ENCODE measurements around the gene IGF2BP3.

Gene IGF2BP3

DNA sequence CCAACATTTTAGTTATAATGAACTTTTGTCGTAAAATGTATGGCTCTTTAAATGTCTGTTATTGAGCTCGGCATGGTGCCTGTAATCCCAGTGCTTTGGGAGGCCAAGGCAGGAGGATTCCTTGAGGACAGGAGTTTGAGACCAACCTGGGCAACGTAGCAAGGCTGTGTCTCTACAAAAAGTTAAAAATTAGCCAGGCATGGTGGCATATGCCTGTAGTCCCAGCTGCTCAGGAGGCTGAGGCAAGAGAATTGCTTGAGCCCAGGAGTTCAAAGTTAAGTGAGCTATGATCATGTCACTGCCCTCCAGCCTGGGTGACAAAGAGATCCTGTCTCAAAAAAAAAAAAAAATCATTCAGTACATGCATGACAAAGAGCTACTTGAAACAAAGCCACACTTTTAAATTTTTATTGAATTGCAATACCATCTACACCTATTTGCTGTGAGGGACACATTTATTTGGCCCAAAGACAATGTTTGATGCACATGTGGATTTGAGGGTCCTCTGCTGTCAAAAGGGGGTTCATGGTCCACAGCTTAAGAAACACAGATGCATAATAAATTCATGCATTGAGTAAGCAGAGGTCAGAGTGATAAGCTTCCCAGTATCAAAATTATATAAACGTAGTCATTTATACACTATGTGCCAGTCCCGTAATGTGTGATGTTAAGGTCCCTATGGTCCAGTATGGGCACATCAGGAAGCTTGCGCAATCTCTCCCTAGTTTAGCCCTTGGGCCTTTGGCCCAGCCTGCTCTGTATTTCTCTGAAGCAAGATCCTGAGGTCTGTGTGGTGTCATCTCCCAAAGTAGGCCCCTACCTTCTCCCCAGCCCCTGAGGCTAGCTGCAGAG lies 175.5 kb downstream of the IGF2BP3 start:
- TF ChIP-seq, protein P1, sequence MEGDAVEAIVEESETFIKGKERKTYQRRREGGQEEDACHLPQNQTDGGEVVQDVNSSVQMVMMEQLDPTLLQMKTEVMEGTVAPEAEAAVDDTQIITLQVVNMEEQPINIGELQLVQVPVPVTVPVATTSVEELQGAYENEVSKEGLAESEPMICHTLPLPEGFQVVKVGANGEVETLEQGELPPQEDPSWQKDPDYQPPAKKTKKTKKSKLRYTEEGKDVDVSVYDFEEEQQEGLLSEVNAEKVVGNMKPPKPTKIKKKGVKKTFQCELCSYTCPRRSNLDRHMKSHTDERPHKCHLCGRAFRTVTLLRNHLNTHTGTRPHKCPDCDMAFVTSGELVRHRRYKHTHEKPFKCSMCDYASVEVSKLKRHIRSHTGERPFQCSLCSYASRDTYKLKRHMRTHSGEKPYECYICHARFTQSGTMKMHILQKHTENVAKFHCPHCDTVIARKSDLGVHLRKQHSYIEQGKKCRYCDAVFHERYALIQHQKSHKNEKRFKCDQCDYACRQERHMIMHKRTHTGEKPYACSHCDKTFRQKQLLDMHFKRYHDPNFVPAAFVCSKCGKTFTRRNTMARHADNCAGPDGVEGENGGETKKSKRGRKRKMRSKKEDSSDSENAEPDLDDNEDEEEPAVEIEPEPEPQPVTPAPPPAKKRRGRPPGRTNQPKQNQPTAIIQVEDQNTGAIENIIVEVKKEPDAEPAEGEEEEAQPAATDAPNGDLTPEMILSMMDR (IDR thresholded peaks at IDR 0.05; ENCODE audit: control extremely low read depth, extremely low read depth, low read depth, missing control alignments): no peak
- ChIA-PET POLR2A (interaction anchor here (0.6 kb wide), 1 partner anchor 230 kb away, joined by 3 read pairs; no protein-coding TSS in a partner anchor), CTCF (interaction anchor here (1.1 to 11.9 kb wide), 5 partner anchors 14 to 212 kb away, joined by 3 to 132 read pairs (median 4); no protein-coding TSS in a partner anchor)
- DNase-seq (ENCODE audit: extremely low spot score): no peak

DNA sequence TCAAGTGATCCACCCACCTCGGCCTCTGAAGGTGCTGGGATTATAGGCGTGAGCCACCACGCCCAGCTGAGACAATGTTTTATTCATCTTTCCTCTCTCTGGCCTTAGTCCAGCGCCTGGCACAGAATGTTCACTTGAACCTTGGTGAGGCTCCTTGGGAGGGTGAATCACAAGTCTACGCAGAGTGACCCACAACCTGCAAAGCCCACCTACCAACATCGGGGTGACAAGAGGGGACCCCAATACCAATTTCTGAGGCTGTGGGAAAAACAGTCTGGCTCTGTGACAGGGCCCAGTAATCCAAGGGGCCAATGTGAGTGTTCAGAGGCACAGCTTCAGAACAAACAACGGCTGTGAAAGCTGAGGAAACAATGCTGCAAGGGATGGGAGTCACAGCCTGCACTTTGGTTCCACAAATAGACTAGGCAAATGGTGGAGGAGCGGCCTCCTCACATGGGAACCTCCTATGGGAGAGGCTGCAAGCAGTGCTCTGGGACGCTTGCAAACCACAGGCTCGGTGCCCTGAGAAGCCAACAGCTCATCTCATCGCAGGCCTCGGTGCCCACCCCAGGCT lies 176.7 kb downstream of the IGF2BP3 start:
- ChIA-PET POLR2A (no interaction called here), CTCF (interaction anchor here (1.2 to 11.9 kb wide), 4 partner anchors 13 to 64 kb away, joined by 4 to 132 read pairs (median 4); no protein-coding TSS in a partner anchor)
- no peak for DNase-seq (ENCODE audit: extremely low spot score)
- TF ChIP-seq, protein P1 (IDR thresholded peaks at IDR 0.05; ENCODE audit: control extremely low read depth, extremely low read depth, low read depth, missing control alignments): no peak

DNA sequence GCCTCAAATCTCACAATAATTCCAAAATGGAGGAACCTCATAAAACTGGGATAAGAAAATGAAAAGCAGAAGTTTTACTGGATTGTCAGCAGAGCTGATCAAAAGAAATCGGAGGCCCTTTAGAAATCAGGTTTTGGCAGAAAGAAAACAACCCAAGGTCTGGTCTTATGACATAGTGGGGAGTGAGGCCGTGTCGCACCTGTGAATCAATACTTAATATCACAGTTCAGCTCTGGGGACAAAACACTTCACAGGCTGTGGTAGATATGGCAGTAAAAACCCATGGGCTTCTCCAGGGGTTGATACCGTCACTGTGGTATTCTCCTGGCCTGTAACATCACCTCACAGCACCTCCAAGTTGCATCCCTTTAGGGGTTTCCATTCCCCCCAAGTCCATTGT lies 177.7 kb downstream of the IGF2BP3 start:
- no peak for DNase-seq (ENCODE audit: extremely low spot score)
- CTCF ChIA-PET: interaction anchor here (1.1 to 11.9 kb wide), 3 partner anchors 18 to 65 kb away, joined by 3 to 132 read pairs (median 4); no protein-coding TSS in a partner anchor
- TF ChIP-seq, protein P1 (IDR thresholded peaks at IDR 0.05; ENCODE audit: control extremely low read depth, extremely low read depth, low read depth, missing control alignments): no peak
- POLR2A ChIA-PET: no interaction called here

DNA sequence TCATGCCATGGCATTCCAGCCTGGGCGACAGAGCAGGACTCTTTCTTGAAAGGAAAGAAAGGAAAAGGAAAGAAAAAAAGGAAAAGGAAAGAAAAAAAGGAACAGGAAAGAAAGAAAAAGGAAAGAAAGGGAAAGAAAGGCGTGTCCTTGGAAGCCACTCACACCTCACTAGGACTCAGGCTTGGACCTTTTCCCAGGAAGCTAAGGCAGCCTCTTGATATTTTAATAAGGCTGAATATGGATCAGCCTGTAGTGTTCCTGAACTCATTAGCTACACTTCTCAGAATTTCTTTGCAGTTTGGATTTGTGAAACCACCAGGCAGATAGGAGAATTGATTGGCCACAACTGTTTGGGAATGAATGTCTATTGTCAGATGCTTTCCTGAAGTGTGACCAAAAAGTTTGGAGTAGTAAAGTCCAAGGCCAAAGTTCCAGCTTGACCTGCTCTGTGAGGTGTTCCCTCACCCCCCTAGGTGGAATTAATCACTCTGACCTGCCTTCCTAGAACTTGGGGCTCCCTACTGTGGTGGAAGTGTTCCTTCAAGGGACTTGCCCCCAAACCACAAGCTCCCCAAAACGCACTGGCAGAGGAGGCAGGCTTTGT lies 178.2 kb downstream of the IGF2BP3 start:
- ChIA-PET CTCF (interaction anchor here (1.1 to 11.9 kb wide), 3 partner anchors 17 to 66 kb away, joined by 3 to 132 read pairs (median 4); no protein-coding TSS in a partner anchor), POLR2A (no interaction called here)
- TF ChIP-seq, protein P1 (IDR thresholded peaks at IDR 0.05; ENCODE audit: control extremely low read depth, extremely low read depth, low read depth, missing control alignments): no peak
- DNase-seq (ENCODE audit: extremely low spot score): no peak

DNA sequence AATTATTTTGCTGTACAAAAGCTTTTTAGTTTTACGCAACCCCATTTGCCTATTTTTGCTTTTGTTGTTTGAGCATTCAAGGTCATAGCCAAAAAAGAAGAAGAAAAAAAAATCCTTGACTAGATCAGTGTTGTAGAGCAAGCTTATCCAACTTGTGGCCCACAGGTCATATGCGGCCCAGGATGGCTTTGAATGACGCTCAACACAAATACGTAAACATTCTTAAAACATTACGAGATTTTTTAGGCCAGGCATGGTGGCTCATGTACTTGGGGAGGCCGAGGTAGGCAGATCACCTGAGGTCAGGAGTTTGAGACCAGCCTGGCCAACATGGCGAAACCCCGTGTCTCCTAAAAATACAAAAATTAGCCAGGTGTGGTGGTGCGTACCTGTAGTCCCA lies 179.3 kb downstream of the IGF2BP3 start:
- TF ChIP-seq, protein P1 (IDR thresholded peaks at IDR 0.05; ENCODE audit: control extremely low read depth, extremely low read depth, low read depth, missing control alignments): no peak
- POLR2A ChIA-PET: no interaction called here
- CTCF ChIA-PET: interaction anchor here (11.9 kb wide), 1 partner anchor 16 kb away, joined by 132 read pairs; no protein-coding TSS in a partner anchor
- DNase-seq (ENCODE audit: extremely low spot score): no peak

DNA sequence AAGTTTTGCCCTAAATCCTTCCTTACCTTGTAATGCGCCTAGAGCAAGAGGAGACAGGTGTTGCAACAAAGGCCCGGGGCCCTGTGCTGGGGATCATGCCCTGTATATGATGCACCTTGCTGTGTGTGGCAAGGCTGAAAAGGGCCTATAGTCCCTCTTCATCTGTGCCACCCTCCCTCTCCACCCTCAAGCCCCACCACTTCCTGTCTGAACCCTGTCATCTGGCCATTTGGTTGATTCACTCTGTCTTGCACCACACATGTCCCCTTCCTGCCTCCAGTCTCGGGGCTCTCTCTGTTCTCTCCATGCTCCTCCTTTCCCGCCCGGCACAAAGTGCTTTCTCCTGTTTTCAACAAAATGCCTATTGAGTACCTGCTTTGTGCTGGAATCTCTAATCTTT lies 182.7 kb downstream of the IGF2BP3 start:
- CTCF ChIA-PET: interaction anchor here (1.2 to 6.5 kb wide), 3 partner anchors 9 to 31 kb away, joined by 3 to 57 read pairs (median 3); no protein-coding TSS in a partner anchor
- DNase-seq (ENCODE audit: extremely low spot score): no peak
- TF ChIP-seq, protein P1 (IDR thresholded peaks at IDR 0.05; ENCODE audit: control extremely low read depth, extremely low read depth, low read depth, missing control alignments): no peak
- POLR2A ChIA-PET: no interaction called here
